NCI-H524 (cell line): ENCODE measurements around the gene ANG.
"Not testable (repeated sequence)": the region's sequence is repeated elsewhere in the genome, so short reads cannot be mapped to it uniquely, and the experiment has no call there.

Source experiments
- DNase-seq, 2 experiments: peaks; one replicate each; lab custom pipeline; 2025; lab: John Stamatoyannopoulos, UW

ANG gene

GRCh38 chr14:20688167-20688839, at the start of gene ANG:
Gene ANG (plus strand): TSS chr14:20688764. CDS start chr14:20693565, 4,801 bp downstream.
- no peak for DNase-seq

- no peak for DNase-seq
These were observed 47.0 kb upstream of the ANG start, which contains the start of gene OR6S1 for GRCh38 chr14:20641591-20641990. Gene OR6S1 (minus strand): TSS chr14:20641691. CDS start chr14:20641691, 0 bp downstream.

- DNase-seq: no peak
These were observed 46.4 kb upstream of the ANG start for GRCh38 chr14:20642182-20642581.

- not testable (repeated sequence) for DNase-seq
These were observed 45.8 kb upstream of the ANG start for GRCh38 chr14:20642755-20643154.

GRCh38 chr14:20644520-20644919, 44.0 kb upstream of the ANG start:
- DNase-seq: no peak

- no peak for DNase-seq
These were observed 43.1 kb upstream of the ANG start for GRCh38 chr14:20645481-20645880.

- peak in 1 of 2 experiments; percentile 22 for DNase-seq
These were observed 35.3 kb upstream of the ANG start for GRCh38 chr14:20652996-20653975.

- DNase-seq: no peak
These were observed 32.7 kb upstream of the ANG start for GRCh38 chr14:20655851-20656250.

- no peak for DNase-seq
These were observed 32.3 kb upstream of the ANG start for GRCh38 chr14:20656274-20656673.

- no peak for DNase-seq
These were observed 31.1 kb upstream of the ANG start for GRCh38 chr14:20657216-20658211.

- no peak for DNase-seq
These were observed 30.3 kb upstream of the ANG start for GRCh38 chr14:20658246-20658645.

GRCh38 chr14:20659336-20659735, 29.2 kb upstream of the ANG start:
- DNase-seq: no peak

GRCh38 chr14:20659813-20660395, 28.7 kb upstream of the ANG start:
- no peak for DNase-seq

GRCh38 chr14:20661197-20661596, 27.4 kb upstream of the ANG start:
- DNase-seq: no peak

- peak; percentile 32 to 71 for DNase-seq
These were observed 25.4 kb upstream of the ANG start for GRCh38 chr14:20662968-20663732.

- not testable (repeated sequence) for DNase-seq
These were observed 22.1 kb upstream of the ANG start for GRCh38 chr14:20666400-20666961.

GRCh38 chr14:20667957-20668356, 20.6 kb upstream of the ANG start:
- no peak for DNase-seq

GRCh38 chr14:20668969-20669368, 19.6 kb upstream of the ANG start:
- DNase-seq: no peak

GRCh38 chr14:20671597-20672283, 16.8 kb upstream of the ANG start:
- no peak for DNase-seq

GRCh38 chr14:20675669-20676068, 12.9 kb upstream of the ANG start:
- no peak for DNase-seq
